GM20431 (cell line): ENCODE measurements around the gene TMEM116.
"Not testable (repeated sequence)": the region's sequence is repeated elsewhere in the genome, so short reads cannot be mapped to it uniquely, and the experiment has no call there.

ENCODE experiments used
- in situ Hi-C: fragments of 300-500 bp; cut with MseI, MboI; formaldehyde crosslinking; loops from one replicate; pipeline ENCODE4 v1.15.0; 2020; ENCODE audit warnings: low sequenced_read_pairs; ENCODE audit not compliant: unreplicated experiment

Gene TMEM116

DNA sequence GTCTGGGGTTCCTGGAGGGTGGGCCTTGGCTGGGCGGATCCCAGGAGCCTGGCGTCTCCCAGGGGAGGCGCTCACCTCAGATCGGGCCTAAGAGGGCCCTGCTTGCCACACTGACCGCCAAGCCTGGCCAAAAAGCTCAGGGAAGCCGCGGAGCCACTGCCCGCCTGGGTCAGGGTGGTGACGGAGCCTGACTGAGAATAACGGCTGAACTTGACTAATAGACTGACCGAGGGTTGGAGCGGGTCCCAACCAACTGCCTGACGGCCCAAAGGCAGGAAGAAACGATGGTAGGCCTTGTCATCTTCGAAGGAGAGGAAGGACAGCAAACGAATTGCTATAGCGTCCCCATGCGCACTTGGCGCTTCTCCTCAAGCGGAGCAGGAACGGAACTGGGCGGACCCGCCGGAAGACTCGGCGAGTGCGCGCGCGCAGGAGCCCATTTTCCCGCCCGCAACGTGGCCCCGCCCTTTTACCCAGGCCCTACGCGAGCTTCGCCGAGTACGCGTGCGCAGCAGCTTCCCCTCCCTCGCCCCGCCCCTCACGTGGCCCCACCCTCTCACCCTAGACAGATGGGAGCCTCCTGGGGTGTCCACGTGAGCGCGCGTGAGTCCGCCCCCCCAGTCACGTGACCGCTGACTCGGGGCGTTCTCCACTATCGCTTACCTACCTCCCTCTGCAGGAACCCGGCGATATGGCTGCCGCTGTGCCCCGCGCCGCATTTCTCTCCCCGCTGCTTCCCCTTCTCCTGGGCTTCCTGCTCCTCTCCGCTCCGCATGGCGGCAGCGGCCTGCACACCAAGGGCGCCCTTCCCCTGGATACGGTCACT lies at the start of gene TMEM116, which contains the start of gene ERP29:
Gene TMEM116, minus strand, starts transcription at position 391 of the 826 bp plus-strand sequence. CDS start 7,895 bp downstream, outside the sequence.
Gene ERP29, plus strand, starts transcription at position 652 of the 826 bp plus-strand sequence. Its CDS starts 40 bp downstream, at position 692.
- in situ Hi-C loops, result no loop called here

DNA sequence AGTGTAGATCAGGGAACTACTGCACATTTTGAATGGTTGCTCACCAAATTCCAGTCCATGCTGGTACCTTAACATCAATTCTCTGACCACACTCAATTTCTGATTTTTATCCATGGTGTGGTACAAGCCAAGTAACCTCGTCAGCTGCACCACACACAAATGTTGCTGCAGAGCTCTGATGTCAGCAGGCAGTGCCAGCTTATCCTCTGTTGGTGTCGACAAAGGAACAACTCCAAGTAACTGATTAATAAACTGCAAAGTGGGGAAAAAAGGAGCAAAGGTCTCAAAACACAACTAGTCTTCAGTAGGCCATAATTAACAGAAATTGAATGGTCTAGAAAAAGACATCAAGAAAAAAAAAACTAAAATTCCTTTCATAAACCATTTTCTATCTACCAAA lies 48.2 kb upstream of the TMEM116 start:
- in situ Hi-C loops, result no loop called here

DNA sequence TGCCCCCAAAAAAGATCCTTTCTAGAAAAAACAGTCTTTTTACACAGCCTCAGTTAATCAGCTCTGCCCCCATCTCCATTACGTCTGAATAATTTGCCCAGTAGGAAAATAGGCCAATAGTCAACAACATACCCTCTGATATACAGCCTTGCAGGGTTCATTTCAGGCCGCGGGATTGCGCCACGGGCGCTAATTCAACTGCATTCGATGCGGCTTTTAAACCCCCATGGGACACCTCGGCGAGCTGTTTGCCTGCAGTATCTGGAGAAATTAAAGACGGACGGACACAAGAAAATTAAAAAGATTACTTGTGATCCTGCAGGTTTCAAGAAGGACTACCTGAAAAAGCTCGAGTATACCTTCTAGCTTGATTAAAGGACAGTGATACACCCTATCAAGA lies 36.4 kb upstream of the TMEM116 start:
- in situ Hi-C loops, result no loop called here

DNA sequence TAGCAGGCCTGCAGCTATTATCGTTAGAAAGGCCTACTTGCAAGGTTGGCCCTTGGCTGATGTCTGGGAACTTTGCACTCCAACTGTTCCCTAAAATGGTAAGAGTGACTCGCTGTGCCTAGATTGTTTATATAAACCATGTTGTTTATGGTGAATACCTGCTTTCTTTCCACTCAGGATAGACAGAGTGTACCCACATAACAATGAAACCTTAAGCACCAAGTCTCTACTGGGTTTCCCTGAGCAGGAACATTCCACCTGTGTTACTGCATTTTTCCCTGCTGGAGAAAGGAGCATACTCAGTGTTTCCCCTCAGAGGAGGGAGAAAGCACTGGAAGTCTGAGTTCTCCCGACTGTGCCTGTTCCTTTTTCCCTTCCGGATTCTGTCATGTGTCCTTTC lies 33.0 kb upstream of the TMEM116 start:
- in situ Hi-C loops, result no loop called here

DNA sequence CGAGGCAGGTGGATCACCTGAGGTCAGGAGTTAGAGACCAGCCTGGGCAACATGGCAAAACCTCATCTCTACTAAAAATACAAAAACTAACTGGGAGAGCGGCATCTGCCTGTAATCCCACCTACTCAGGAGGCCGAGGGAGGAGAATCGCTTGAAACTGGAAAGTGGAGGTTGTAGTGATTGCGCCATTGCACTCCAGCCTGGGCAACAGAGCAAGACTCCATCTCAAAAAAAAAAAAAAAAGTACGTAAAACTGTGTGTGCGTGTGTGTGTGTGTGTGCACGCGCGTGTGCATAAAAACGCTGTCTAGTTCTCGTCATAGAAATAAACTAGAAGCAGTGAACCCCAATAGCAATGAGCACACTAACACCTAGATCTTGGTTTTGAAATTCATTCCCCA lies 23.6 kb upstream of the TMEM116 start:
- in situ Hi-C loops, result not testable (repeated sequence)

DNA sequence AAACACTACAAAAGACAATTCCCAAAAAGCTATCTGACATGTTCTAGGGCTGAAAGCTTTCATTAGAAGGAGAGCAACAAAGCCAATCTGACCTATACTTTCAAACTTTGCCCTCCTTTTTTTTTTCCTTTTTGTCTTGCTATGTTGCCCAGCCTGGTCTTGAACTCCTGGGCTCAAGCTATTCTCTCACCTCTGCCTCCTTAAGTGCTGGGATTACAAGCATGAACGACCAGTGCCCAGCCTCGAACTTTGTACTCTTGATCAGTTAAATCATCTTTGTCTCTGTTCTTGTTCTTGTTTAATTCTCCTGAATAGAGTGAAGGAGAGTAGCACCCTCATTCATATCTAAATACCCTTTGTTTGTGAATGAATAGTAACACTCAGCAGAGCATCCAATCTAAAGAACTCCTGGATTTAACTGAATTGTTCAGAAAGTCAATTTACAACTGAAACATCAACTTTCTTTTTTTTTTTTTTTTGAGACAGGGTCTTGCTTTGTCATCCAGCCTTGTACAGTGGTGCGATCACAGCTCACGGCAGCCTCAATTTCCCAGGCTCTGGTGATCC lies 22.3 kb upstream of the TMEM116 start:
- in situ Hi-C loops, result no loop called here

DNA sequence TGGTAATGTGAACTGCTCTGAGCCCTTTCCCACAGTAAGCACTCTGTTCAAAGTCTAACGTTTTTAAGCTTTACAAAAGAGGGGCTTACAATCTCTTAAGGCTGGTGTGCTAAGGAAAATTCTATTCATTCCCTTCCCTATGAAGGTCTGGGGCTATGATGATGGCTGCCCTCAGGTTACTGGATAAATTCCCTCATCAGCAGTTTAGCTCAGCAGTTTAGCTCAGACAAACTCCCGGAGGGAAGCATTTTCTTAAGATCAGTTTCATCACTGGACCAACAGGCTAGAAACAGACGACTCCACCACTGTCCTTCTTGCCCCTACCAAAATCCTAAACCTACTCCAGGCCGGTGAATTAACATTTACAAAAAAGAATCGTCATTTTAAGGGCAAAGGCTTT lies 19.3 kb upstream of the TMEM116 start:
- in situ Hi-C loops, result no loop called here

DNA sequence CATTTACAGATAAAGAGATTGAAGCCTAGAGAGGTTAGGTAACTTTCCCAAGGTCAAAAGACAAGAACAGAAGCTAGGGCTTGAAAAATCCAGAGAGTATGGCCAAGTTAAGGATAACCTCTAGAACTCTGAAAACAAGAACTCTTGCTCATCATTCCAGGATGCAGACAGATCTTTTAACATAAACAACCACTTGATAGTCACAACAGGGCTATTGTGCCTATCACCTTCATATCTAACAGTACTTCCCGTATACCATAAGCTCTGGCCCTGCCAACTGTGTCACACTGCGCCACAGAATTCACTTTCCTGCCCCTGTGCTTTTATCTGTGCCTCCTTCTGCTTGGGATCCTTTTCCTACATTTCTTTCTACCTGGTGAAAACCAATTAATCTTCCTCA lies 18.5 kb upstream of the TMEM116 start:
- in situ Hi-C loops, result no loop called here

DNA sequence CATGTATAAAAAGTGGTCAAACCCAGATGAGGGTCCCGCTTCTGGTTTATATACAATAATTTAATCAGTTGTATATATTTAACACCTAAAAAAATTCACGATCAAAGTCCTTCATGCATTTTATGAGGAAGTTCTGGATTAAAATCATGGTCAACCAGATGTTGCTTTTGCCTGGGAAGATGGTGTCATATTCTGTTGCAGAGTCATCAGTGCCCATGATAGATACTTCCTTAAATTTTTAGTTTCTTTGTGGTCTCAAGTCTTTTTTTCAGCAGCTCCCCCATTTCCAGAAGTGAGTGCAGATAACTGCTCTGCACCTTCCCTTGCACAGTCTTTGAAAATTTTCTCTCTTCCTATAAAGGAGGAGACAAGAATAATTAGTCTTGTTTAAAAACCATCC lies 16.3 kb upstream of the TMEM116 start:
- in situ Hi-C loops, result no loop called here

DNA sequence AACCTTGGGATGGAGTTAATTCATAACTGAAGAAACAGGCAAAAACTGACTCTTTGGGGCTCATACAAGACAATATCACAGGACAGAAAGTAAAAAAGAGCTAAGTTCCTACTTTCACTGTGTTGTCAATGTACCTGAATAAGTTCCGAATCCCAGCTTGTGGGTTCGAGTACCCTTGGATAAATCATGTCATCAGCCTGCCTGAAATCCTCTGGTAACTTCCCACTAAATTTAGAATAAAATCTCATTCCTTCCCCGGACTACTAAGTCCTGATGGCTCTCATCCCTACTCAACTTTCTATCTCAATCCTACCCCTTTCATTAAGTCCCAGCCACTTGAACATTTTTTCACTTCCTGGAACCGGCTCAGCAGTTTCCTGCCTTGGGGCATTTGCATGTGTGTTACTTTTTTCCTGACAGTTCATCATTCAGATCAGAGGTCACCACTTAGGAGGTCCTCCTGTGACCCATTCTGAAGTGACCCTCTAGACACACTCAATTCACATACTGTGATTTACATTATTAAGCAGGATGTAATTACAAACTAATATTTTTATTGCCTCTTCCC lies 12.9 kb upstream of the TMEM116 start:
- in situ Hi-C loops, result no loop called here

DNA sequence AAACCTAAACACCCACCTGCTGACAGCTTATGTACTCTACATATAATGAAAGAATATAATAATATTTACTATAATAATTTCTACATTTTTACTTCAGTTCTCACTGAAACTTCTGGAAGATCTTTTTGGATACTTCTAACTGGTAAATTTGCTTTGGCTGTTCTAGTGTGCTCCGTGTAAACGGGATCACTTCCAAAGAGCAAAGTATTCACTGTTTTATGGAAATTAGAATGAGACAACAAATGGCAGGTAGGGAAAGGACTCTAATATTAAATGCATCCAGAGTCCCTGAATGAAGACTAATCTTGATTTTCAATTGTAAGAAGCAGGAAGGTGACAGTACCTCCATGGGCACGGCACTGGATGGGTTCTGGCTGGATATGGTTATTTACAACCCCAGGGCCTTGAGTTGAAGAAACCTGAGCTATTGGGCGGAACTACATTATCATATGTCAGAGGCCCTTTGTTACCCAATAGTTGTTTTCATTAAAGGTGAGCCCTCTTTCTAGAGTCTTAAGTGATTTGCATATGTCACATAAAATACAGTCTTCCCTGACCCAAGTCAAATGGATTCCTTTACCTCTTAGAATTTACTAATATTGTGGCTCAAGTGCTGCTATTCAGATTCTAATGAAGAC lies 10.9 kb upstream of the TMEM116 start:
- in situ Hi-C loops, result no loop called here

DNA sequence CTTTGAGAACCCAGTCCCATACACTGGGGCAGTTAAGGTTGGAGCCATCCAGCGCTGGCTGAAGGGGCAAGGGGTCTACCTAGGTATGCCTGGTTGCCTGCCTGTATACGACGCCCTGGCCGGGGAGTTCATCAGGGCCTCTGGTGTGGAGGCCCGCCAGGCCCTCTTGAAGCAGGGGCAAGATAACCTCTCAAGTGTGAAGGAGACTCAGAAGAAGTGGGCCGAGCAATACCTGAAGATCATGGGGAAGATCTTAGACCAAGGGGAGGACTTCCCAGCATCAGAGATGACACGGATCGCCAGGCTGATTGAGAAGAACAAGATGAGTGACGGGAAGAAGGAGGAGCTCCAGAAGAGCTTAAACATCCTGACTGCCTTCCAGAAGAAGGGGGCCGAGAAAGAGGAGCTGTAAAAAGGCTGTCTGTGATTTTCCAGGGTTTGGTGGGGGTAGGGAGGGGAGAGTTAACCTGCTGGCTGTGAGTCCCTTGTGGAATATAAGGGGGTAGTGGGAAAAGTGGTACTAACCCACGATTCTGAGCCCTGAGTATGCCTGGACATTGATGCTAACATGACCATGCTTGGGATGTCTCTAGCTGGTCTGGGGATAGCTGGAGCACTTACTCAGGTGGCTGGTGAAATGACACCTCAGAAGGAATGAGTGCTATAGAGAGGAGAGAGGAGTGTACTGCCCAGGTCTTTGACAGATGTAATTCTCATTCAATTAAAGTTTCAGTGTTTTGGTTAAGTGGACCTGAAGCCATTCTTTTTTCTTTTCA lies 9.5 kb upstream of the TMEM116 start:
- in situ Hi-C loops, result no loop called here

DNA sequence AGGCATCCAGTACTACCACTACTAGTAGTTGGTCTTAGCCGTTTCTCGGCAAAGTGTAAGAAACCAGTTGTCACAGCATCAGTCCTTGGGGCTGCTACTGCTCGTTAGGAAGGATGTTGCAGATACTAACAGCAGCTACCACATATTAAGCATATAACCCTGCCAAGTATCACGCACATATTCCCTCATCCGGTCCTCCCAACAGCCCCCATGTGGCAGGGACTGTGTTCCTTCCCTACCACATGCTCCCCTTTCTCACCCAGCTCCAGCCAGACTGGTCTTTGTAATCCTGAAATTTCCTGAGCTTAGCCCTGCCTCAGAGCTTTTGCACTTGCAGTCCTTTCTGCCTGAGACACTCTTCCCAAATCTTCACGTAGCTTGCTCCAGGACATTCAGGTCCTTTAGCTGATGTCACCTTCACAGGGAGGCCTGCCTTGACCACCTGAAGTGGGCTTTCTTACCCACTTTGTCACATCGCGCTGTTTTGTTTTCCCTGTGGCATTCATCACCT lies 8.0 kb upstream of the TMEM116 start:
- in situ Hi-C loops, result no loop called here

DNA sequence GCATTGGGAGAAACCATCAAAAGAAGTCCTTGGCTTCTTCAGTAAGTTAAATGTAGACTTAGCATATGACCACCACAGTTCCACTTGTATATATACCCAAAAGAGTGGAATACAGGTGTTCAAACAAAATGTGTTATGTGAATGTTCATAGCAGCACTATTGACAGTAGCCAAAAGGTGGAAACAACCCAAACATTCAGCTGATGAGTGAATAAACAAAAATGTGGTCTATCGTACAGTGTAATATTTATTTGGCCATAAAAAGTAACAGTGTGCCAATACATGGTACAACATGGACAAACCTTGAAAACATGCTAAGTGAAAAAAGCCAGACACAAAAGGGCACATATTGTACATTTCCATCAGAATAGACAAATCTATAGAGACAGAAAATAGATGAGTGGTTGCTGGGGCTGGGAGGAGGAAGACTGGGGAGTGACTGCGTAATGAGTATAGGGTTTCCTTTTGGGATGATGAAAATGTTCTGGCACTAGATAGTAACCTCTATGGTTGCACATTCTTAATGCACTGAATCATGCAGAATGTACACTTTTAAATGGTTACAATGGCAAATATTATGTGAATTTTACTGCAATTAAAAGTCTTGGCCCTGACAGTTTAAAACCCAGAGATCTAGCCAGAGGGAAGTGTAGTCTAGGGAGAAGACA lies 5.7 kb upstream of the TMEM116 start:
- in situ Hi-C loops, result no loop called here

DNA sequence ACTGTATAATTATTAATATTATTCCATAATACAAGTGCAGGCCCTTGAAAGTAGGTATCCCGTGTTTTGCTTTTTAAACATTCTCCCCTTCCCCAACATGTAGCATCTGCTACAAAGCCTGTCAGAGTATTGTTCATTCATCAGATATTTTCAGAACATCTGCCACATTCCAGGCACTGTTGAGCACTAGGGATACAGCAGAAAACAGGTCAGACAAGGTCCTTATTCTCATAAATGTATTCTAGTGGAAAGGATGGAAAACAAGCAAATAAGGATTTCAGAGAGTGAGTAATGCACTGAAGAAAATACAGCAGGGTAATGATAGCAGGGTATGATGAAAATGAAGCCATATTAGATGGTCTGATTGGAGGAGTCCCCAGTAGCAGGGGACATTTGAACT lies 4.1 kb upstream of the TMEM116 start:
- in situ Hi-C loops, result no loop called here

DNA sequence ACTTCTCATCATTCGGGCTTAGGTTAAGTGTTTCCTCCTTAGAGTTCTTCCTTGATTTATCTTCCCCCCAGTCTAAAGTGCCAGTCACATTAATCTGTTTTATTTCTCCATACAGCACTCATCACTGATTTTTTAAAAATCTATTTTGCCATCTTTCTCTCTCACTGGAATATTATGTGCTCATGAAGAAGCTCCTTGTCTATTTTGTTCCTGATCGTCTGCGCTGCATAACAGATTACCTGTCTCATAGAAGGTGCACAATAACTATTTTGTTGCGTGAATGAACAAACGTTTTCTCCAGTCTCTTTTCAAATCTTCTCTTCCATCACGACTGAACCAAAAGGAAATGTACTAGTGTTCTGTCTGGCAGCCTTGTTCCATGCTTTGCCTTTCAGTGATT lies 3.0 kb upstream of the TMEM116 start:
- in situ Hi-C loops, result no loop called here

DNA sequence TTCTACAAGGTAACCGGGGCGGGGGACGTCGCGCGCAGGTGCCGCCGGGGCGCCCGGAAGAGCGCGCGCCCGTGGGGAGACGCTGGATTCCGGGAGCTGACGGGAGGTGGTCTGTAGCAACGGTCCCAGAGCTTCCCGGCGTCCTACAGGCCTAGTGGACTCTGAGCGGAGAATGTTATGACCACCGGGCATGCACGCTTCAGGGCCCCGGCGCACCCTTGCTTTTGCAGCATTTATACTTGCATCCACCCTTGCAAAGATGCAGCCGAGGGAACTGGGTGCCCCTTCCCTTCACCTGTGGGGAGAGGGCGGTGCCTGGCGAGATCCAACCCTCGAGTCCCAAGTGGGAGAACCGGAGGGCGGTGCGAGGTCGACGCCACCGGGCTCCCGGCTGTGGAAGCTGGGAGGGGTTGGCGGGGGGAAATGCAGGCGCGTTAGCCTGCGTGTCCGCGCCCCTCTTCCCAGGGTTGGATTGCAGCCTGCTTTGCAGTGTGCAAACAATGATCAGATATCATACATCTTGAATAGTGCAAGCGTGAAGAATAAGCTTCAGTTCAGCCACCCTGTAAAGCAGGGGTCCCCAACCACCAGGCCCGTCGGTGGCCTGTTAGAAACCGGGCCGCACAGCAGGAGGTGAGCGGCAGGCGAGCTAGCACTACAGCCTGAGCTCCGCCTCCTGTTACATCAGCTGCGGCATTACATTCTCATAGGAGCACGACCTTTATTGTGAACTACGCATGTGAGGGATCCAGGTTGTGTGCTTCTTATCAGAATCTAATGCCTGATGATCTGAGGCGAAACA lies 837 bp upstream of the TMEM116 start:
- in situ Hi-C loops, result no loop called here

DNA sequence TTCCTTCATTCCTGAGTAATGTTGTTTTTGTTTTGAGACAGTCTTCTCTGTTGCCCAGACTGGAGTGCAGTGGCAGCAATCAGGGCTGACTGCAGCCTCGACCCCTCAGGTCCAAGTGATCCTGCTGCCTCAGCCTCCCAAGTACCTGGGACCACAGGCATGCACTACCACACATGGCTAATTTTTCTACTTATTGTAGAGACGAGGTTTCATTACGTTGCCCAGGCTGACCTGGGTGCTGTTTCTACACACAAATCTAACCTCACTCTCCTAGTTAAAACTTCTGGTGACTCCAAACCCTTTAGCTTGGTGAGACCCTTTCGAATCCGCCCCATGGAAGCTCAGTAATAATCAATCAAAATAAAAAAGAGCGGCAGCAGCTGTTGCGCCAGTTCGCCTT lies 1.3 kb downstream of the TMEM116 start:
- in situ Hi-C loops, result no loop called here
